HG02852 (cell line): ENCODE results near the gene ARFGAP1.
"Not testable (repeated sequence)": the region's sequence is repeated elsewhere in the genome, so short reads cannot be mapped to it uniquely, and the experiment has no call there.

Experiments
- ATAC-seq: cut with Tn5 transposase; IDR thresholded peaks from one replicate; pipeline ENCODE4 v1.9.1; 2021; ENCODE audit warnings: mild to moderate bottlenecking, moderate library complexity; ENCODE audit not compliant: unreplicated experiment

The ARFGAP1 gene

GRCh38 chr20:63330084-63330760, 57.6 kb downstream of the ARFGAP1 start:
- no peak for ATAC-seq

GRCh38 chr20:63330940-63331339, 58.3 kb downstream of the ARFGAP1 start:
- ATAC-seq, result no peak

GRCh38 chr20:63331741-63332400, 59.3 kb downstream of the ARFGAP1 start:
- no peak for ATAC-seq

GRCh38 chr20:63332488-63333240, 60.1 kb downstream of the ARFGAP1 start:
- no peak for ATAC-seq

GRCh38 chr20:63333241-63333836, 60.7 kb downstream of the ARFGAP1 start:
- no peak for ATAC-seq

GRCh38 chr20:63334356-63334755, 61.7 kb downstream of the ARFGAP1 start:
- ATAC-seq, result no peak

- ATAC-seq, result not testable (repeated sequence)
These were observed 62.4 kb downstream of the ARFGAP1 start for GRCh38 chr20:63335060-63335459.

GRCh38 chr20:63335711-63336110, 63.1 kb downstream of the ARFGAP1 start:
- no peak for ATAC-seq

GRCh38 chr20:63336232-63336752, 63.7 kb downstream of the ARFGAP1 start:
- no peak for ATAC-seq

- no peak for ATAC-seq
These were observed 65.3 kb downstream of the ARFGAP1 start for GRCh38 chr20:63337786-63338420.
